ENCODE results near the gene TOR1B. TPM values are rescaled to one million over a fixed set of nuclear protein-coding genes. Genes with fewer than 3 reads are reported as not detected.

Gene TOR1B
- total RNA-seq, 1 experiment from 2014 or later: 18.8 TPM

- Mint-ChIP-seq H3K27me3 (ENCODE audit: low read depth) (no peaks in the 10 kb centered on the region), H3K27ac (peak overlapping the region; percentile 54; the same call in 1 of the 2 replicates), H3K9me3 (no peaks in the 10 kb centered on the region), H3K4me1 (no peaks in the 10 kb centered on the region), H3K4me3 (no peak overlapping the region), H3K36me3 (peaks cover 24% of the 10 kb centered on the region)
- no peak for DNase-seq (ENCODE audit: low spot score)
- no peak for ATAC-seq
- TF ChIP-seq ZNF396 (CRISPR knock-in tag; IDR thresholded peaks at IDR 0.05; ENCODE audit: borderline replicate concordance): no peak
- no peak for TF ChIP-seq NR1H2 (CRISPR knock-in tag; IDR thresholded peaks at IDR 0.05)
- TF ChIP-seq NFE2L1 (CRISPR knock-in tag; IDR thresholded peaks at IDR 0.05): no peak
- TF ChIP-seq ZNF425 (CRISPR knock-in tag; conservative IDR thresholded peaks at IDR 0.05): no peak
- TF ChIP-seq ELF4 (CRISPR knock-in tag; IDR thresholded peaks at IDR 0.05; ENCODE audit: low read depth): no peak
- no peak for TF ChIP-seq ZNF416 (CRISPR knock-in tag; IDR thresholded peaks at IDR 0.05)
- TF ChIP-seq RORB (CRISPR knock-in tag; IDR thresholded peaks at IDR 0.05): no peak
- TF ChIP-seq ZNF121 (CRISPR knock-in tag; IDR thresholded peaks at IDR 0.05): no peak
- TF ChIP-seq USF2 (CRISPR knock-in tag; IDR thresholded peaks at IDR 0.05): no peak
- TF ChIP-seq ZNF219 (CRISPR knock-in tag; IDR thresholded peaks at IDR 0.05; ENCODE audit: borderline replicate concordance): no peak
- no peak for TF ChIP-seq FOXK1 (CRISPR knock-in tag; IDR thresholded peaks at IDR 0.05)
- no peak for TF ChIP-seq CREM (CRISPR knock-in tag; IDR thresholded peaks at IDR 0.05)
- no peak for TF ChIP-seq ZNF423 (CRISPR knock-in tag; IDR thresholded peaks at IDR 0.05)
- TF ChIP-seq PRDM15 (CRISPR knock-in tag; IDR thresholded peaks at IDR 0.05): no peak
- POLR2A ChIA-PET: no interaction called here
- CTCF ChIA-PET: no interaction called here
These were observed 51.7 kb downstream of the TOR1B start for GRCh38 chr9:129854588-129855110.

GRCh38 chr9:129857207-129857606 lies 54.2 kb downstream of the TOR1B start:
- POLR2A ChIA-PET: no interaction called here
- DNase-seq (ENCODE audit: low spot score) (no peak), ATAC-seq (no peak)
- H3K4me1 Mint-ChIP-seq: no peaks in the 10 kb centered on the region
- TF ChIP-seq RORB (CRISPR knock-in tag; IDR thresholded peaks at IDR 0.05): no peak
- H3K27ac Mint-ChIP-seq: no peak overlapping the region
- no peak overlapping the region for H3K4me3 Mint-ChIP-seq
- CTCF ChIA-PET: interaction anchor here (1.0 kb wide), 1 partner anchor 18 kb away, joined by 3 read pairs; no protein-coding TSS in a partner anchor
- no peaks in the 10 kb centered on the region for H3K27me3 Mint-ChIP-seq (ENCODE audit: low read depth)
- peaks cover 33% of the 10 kb centered on the region for H3K36me3 Mint-ChIP-seq
- H3K9me3 Mint-ChIP-seq: no peaks in the 10 kb centered on the region

GRCh38 chr9:129858167-129858962 lies 55.4 kb downstream of the TOR1B start:
- H3K27ac Mint-ChIP-seq: no peak overlapping the region; the same call in 1 of the 2 replicates
- no peaks in the 10 kb centered on the region for H3K27me3 Mint-ChIP-seq (ENCODE audit: low read depth)
- no peak for TF ChIP-seq JUN (CRISPR knock-in tag; IDR thresholded peaks at IDR 0.05)
- H3K36me3 Mint-ChIP-seq: peaks cover 30% of the 10 kb centered on the region
- DNase-seq (ENCODE audit: low spot score) (no peak), ATAC-seq (no peak)
- no peak overlapping the region for H3K4me3 Mint-ChIP-seq
- H3K4me1 Mint-ChIP-seq: no peaks in the 10 kb centered on the region
- ChIA-PET CTCF (interaction anchor here (1.0 kb wide), 1 partner anchor 17 kb away, joined by 3 read pairs; no protein-coding TSS in a partner anchor), POLR2A (no interaction called here)
- no peaks in the 10 kb centered on the region for H3K9me3 Mint-ChIP-seq

Other genes starting within 250 kb of the TOR1B start
- 0.11 TPM in 1 of 3 replicates, not detected in the others for gene C9orf50, start 182.1 kb upstream of the TOR1B start, total RNA-seq (2021)
- 55.4 to 71.1 TPM (median 58.1 TPM) in 3 replicates for gene NTMT1, start 177.0 kb upstream of the TOR1B start, total RNA-seq (2021)
- 19.3 to 20.0 TPM (median 19.7 TPM) in 3 replicates for gene ASB6, start 161.0 kb upstream of the TOR1B start, total RNA-seq (2021)
- gene PRRX2, start 137.5 kb upstream of the TOR1B start, total RNA-seq (2021): 6.9 to 10.7 TPM (median 8.2 TPM) in 3 replicates
- 2.5 to 4.4 TPM (median 3.2 TPM) in 3 replicates for gene PTGES, start 50.1 kb upstream of the TOR1B start, total RNA-seq (2021)
- gene TOR1A, start 21.0 kb downstream of the TOR1B start, total RNA-seq (2021): 27.7 to 32.7 TPM (median 28.7 TPM) in 3 replicates
- gene C9orf78, start 32.1 kb downstream of the TOR1B start, total RNA-seq (2021): 34.1 to 36.8 TPM (median 36.4 TPM) in 3 replicates
- 23.7 to 29.3 TPM (median 24.0 TPM) in 3 replicates for gene USP20, start 32.3 kb downstream of the TOR1B start, total RNA-seq (2021)
- gene FNBP1, start 240.0 kb downstream of the TOR1B start, total RNA-seq (2021): 38.1 to 43.6 TPM (median 38.4 TPM) in 3 replicates